WTC11 (cell line): Measurements from ENCODE around the gene SLC6A15. TPM values are rescaled to one million over a fixed set of nuclear protein-coding genes. Genes with fewer than 3 reads are reported as not detected.

Source experiments
- ATAC-seq: fragments of 200-7000 bp; cut with Tn5 transposase; 2 replicates; pipeline ENCODE4 v1.10.0; 2021; ENCODE audit warnings: mild to moderate bottlenecking, moderate library complexity
- CTCF ChIA-PET: fragments of 300-600 bp; sonication (Branson Sonifier 250); formaldehyde crosslinking; loops from one replicate; lab custom pipeline; 2021; ENCODE audit warnings: antibody characterized with exemption; lab: Charles Lee
- POLR2A ChIA-PET: fragments of 350-600 bp; sonication (Branson Sonifier 250); formaldehyde crosslinking; loops from one replicate; lab custom pipeline; 2021; ENCODE audit warnings: antibody characterized with exemption; lab: Charles Lee
- DNase-seq: peaks from one replicate; pipeline ENCODE4 v3.0.0; 2021; ENCODE audit warnings: low spot score
- H3K27ac Mint-ChIP-seq: 2 replicates; pipeline ENCODE4 v1.8.0; 2021; ENCODE audit warnings: mixed read lengths
- H3K27me3 Mint-ChIP-seq: 2 replicates; pipeline ENCODE4 v1.8.0; 2021; ENCODE audit warnings: low read depth, mild to moderate bottlenecking, moderate library complexity, mixed read lengths
- H3K36me3 Mint-ChIP-seq: 2 replicates; pipeline ENCODE4 v1.8.0; 2021; ENCODE audit warnings: mixed read lengths
- H3K4me1 Mint-ChIP-seq: 2 replicates; pipeline ENCODE4 v1.8.0; 2022; ENCODE audit warnings: mixed read lengths
- H3K4me3 Mint-ChIP-seq: 2 replicates; pipeline ENCODE4 v1.8.0; 2021; ENCODE audit warnings: mild to moderate bottlenecking, moderate library complexity, mixed read lengths
- H3K9me3 Mint-ChIP-seq: 2 replicates; pipeline ENCODE4 v1.8.0; 2021; ENCODE audit warnings: mixed read lengths
- CREB1 ChIP-seq: sonication (generic); formaldehyde crosslinking; IDR thresholded peaks from 2 replicates; pipeline ENCODE4 v1.8.0; 2023; ENCODE audit warnings: mild to moderate bottlenecking, missing genetic modification reagents
- CTCF ChIP-seq: fragments of 200-600 bp; IDR thresholded peaks from 2 replicates; pipeline ENCODE4 v1.8.0; 2022; ENCODE audit warnings: antibody characterized with exemption
- E2F5 ChIP-seq: sonication (generic); formaldehyde crosslinking; IDR thresholded peaks from 2 replicates; pipeline ENCODE4 v1.8.1; 2022; ENCODE audit warnings: mild to moderate bottlenecking, moderate library complexity, missing genetic modification reagents
- FOXP1 ChIP-seq: sonication (generic); formaldehyde crosslinking; IDR thresholded peaks from 2 replicates; pipeline ENCODE4 v1.8.0; 2022; ENCODE audit warnings: missing genetic modification reagents, mild to moderate bottlenecking, moderate library complexity, borderline replicate concordance
- GABPB1 ChIP-seq: sonication (generic); formaldehyde crosslinking; IDR thresholded peaks from 2 replicates; pipeline ENCODE4 v1.8.1; 2023; ENCODE audit warnings: mild to moderate bottlenecking, missing genetic modification reagents
- GTF2I ChIP-seq: fragments of 250-450 bp; sonication (Bioruptor Pico); conservative IDR thresholded peaks from 2 replicates; pipeline ENCODE4 v1.4.0; 2021; ENCODE audit warnings: mild to moderate bottlenecking
- JUN ChIP-seq: sonication (generic); formaldehyde crosslinking; IDR thresholded peaks from 2 replicates; pipeline ENCODE4 v1.8.0; 2023; ENCODE audit warnings: mild to moderate bottlenecking, missing genetic modification reagents
- MYBL2 ChIP-seq: sonication (generic); formaldehyde crosslinking; IDR thresholded peaks from 2 replicates; pipeline ENCODE4 v1.8.1; 2023; ENCODE audit warnings: mild to moderate bottlenecking, moderate library complexity, missing genetic modification reagents
- NR1H2 ChIP-seq: sonication (generic); formaldehyde crosslinking; IDR thresholded peaks from 2 replicates; pipeline ENCODE4 v1.9.0; 2021; ENCODE audit warnings: mild to moderate bottlenecking, moderate library complexity, missing genetic modification reagents
- OVOL2 ChIP-seq: fragments of 250-450 bp; sonication (Bioruptor Pico); IDR thresholded peaks from 2 replicates; pipeline ENCODE4 v1.9.0; 2021; ENCODE audit warnings: mild to moderate bottlenecking, borderline replicate concordance
- RELA ChIP-seq: sonication (generic); formaldehyde crosslinking; IDR thresholded peaks from 2 replicates; pipeline ENCODE4 v1.8.1; 2022; ENCODE audit warnings: missing genetic modification reagents, mild to moderate bottlenecking, borderline replicate concordance
- RORB ChIP-seq: fragments of 250-450 bp; sonication (Bioruptor Pico); IDR thresholded peaks from 2 replicates; pipeline ENCODE4 v1.9.0; 2021; ENCODE audit warnings: mild to moderate bottlenecking
- SOX15 ChIP-seq: fragments of 250-450 bp; sonication (Bioruptor Pico); IDR thresholded peaks from 2 replicates; pipeline ENCODE4 v1.9.0; 2021; ENCODE audit warnings: mild to moderate bottlenecking
- TCF7 ChIP-seq: sonication (generic); formaldehyde crosslinking; IDR thresholded peaks from 2 replicates; pipeline ENCODE4 v1.8.0; 2022; ENCODE audit warnings: mild to moderate bottlenecking, low read depth, missing genetic modification reagents, moderate library complexity
- TP53 ChIP-seq: sonication (generic); formaldehyde crosslinking; IDR thresholded peaks from 2 replicates; pipeline ENCODE4 v1.8.1; 2023; ENCODE audit warnings: mild to moderate bottlenecking, missing genetic modification reagents
- ZBTB43 ChIP-seq: sonication (generic); formaldehyde crosslinking; IDR thresholded peaks from 2 replicates; pipeline ENCODE4 v1.8.1; 2023; ENCODE audit warnings: mild to moderate bottlenecking, missing genetic modification reagents
- ZNF121 ChIP-seq: sonication (generic); formaldehyde crosslinking; IDR thresholded peaks from 2 replicates; pipeline ENCODE4 v1.8.0; 2023; ENCODE audit warnings: missing genetic modification reagents
- ZNF138 ChIP-seq: sonication (generic); formaldehyde crosslinking; conservative IDR thresholded peaks from 2 replicates; pipeline ENCODE4 v1.8.1; 2022; ENCODE audit warnings: mild to moderate bottlenecking, moderate library complexity, missing genetic modification reagents
- ZNF263 ChIP-seq: sonication (generic); formaldehyde crosslinking; IDR thresholded peaks from 2 replicates; pipeline ENCODE4 v1.8.1; 2022; ENCODE audit warnings: low read depth, mild to moderate bottlenecking, moderate library complexity, missing genetic modification reagents
- ZSCAN18 ChIP-seq: fragments of 250-450 bp; sonication (Bioruptor Pico); IDR thresholded peaks from 2 replicates; pipeline ENCODE4 v2.1.2; 2022; ENCODE audit warnings: mild to moderate bottlenecking, moderate library complexity
- total RNA-seq: library from RNA; stranded (reverse); gene quantifications from 3 replicates; pipeline ENCODE4 v1.2.3, GENCODE V29; 2021
- TF ChIP-seq, protein P1 (sequence below): sonication (generic); formaldehyde crosslinking; IDR thresholded peaks from 2 replicates; pipeline ENCODE4 v1.8.0; 2022; ENCODE audit warnings: missing genetic modification reagents
- TF ChIP-seq, protein P2 (sequence below): sonication (generic); formaldehyde crosslinking; IDR thresholded peaks from 2 replicates; pipeline ENCODE4 v1.8.1; 2022; ENCODE audit warnings: low read depth, missing genetic modification reagents, borderline replicate concordance
- TF ChIP-seq, protein P3 (sequence below): sonication (generic); formaldehyde crosslinking; IDR thresholded peaks from 2 replicates; pipeline ENCODE4 v1.8.0; 2022; ENCODE audit warnings: mild to moderate bottlenecking, missing genetic modification reagents

The SLC6A15 gene
- total RNA-seq, 1 experiment from 2014 or later: 27.0 TPM

DNA sequence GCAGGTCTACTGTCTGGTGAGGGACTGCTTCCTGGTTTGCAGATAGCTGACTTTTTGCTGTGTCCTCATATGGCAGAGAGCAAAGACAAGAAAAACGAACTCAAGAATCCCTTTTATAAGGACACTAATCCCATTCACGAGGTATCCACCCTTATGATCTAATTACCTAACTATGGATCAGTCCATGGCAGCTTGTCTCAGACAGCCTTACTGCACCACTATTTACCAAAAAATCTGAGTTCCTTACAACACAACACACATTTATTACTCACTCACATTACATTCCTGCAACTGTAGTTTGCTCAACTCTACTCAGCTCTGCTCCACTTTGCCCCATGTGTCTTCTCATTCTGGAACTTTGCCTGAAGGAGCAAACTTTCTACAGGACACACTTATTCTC is 10.1 kb upstream of the SLC6A15 start:
- TF ChIP-seq ZSCAN18 (CRISPR knock-in tag): no peak
- no peak for TF ChIP-seq FOXP1 (CRISPR knock-in tag)
- TF ChIP-seq RELA (CRISPR knock-in tag): no peak
- no peak for TF ChIP-seq ZNF138 (CRISPR knock-in tag)
- TF ChIP-seq TCF7 (CRISPR knock-in tag): no peak
- no peak for TF ChIP-seq GTF2I (CRISPR knock-in tag)
- no peak for TF ChIP-seq ZNF121 (CRISPR knock-in tag)
- no peak for TF ChIP-seq OVOL2
- TF ChIP-seq GABPB1 (CRISPR knock-in tag): no peak
- TF ChIP-seq CREB1 (CRISPR knock-in tag): no peak
- no peak for TF ChIP-seq E2F5
- TF ChIP-seq MYBL2 (CRISPR knock-in tag): no peak
- TF ChIP-seq CTCF: no peak
- TF ChIP-seq, protein P1, sequence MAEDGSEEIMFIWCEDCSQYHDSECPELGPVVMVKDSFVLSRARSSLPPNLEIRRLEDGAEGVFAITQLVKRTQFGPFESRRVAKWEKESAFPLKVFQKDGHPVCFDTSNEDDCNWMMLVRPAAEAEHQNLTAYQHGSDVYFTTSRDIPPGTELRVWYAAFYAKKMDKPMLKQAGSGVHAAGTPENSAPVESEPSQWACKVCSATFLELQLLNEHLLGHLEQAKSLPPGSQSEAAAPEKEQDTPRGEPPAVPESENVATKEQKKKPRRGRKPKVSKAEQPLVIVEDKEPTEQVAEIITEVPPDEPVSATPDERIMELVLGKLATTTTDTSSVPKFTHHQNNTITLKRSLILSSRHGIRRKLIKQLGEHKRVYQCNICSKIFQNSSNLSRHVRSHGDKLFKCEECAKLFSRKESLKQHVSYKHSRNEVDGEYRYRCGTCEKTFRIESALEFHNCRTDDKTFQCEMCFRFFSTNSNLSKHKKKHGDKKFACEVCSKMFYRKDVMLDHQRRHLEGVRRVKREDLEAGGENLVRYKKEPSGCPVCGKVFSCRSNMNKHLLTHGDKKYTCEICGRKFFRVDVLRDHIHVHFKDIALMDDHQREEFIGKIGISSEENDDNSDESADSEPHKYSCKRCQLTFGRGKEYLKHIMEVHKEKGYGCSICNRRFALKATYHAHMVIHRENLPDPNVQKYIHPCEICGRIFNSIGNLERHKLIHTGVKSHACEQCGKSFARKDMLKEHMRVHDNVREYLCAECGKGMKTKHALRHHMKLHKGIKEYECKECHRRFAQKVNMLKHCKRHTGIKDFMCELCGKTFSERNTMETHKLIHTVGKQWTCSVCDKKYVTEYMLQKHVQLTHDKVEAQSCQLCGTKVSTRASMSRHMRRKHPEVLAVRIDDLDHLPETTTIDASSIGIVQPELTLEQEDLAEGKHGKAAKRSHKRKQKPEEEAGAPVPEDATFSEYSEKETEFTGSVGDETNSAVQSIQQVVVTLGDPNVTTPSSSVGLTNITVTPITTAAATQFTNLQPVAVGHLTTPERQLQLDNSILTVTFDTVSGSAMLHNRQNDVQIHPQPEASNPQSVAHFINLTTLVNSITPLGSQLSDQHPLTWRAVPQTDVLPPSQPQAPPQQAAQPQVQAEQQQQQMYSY: no peak
- no peaks in the 10 kb centered on the region for H3K4me1 Mint-ChIP-seq
- H3K27ac Mint-ChIP-seq: no peak overlapping the region
- no peaks in the 10 kb centered on the region; the same call in 1 of the 2 replicates for H3K27me3 Mint-ChIP-seq
- no peak for DNase-seq
- CTCF ChIA-PET: no interaction called here
- POLR2A ChIA-PET: no interaction called here
- no peak overlapping the region for H3K4me3 Mint-ChIP-seq
- no peak for ATAC-seq
- no peaks in the 10 kb centered on the region for H3K36me3 Mint-ChIP-seq
- no peaks in the 10 kb centered on the region for H3K9me3 Mint-ChIP-seq

- DNase-seq (no peak), ATAC-seq (no peak)
- ChIA-PET CTCF (no interaction called here), POLR2A (no interaction called here)
- no peak overlapping the region for H3K27ac Mint-ChIP-seq
- no peak overlapping the region for H3K4me3 Mint-ChIP-seq
- H3K36me3 Mint-ChIP-seq: no peaks in the 10 kb centered on the region
- H3K27me3 Mint-ChIP-seq: no peaks in the 10 kb centered on the region; the same call in 1 of the 2 replicates
- no peaks in the 10 kb centered on the region for H3K4me1 Mint-ChIP-seq
- H3K9me3 Mint-ChIP-seq: no peaks in the 10 kb centered on the region
- no peak for TF ChIP-seq OVOL2
- no peak for TF ChIP-seq CTCF
- TF ChIP-seq ZNF263 (CRISPR knock-in tag): no peak
- TF ChIP-seq TP53 (CRISPR knock-in tag): no peak
- TF ChIP-seq RORB: no peak
- TF ChIP-seq, protein P2, sequence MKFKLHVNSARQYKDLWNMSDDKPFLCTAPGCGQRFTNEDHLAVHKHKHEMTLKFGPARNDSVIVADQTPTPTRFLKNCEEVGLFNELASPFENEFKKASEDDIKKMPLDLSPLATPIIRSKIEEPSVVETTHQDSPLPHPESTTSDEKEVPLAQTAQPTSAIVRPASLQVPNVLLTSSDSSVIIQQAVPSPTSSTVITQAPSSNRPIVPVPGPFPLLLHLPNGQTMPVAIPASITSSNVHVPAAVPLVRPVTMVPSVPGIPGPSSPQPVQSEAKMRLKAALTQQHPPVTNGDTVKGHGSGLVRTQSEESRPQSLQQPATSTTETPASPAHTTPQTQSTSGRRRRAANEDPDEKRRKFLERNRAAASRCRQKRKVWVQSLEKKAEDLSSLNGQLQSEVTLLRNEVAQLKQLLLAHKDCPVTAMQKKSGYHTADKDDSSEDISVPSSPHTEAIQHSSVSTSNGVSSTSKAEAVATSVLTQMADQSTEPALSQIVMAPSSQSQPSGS (CRISPR knock-in tag): no peak
- TF ChIP-seq JUN (CRISPR knock-in tag): no peak
- TF ChIP-seq NR1H2 (CRISPR knock-in tag): no peak
- no peak for TF ChIP-seq ZBTB43 (CRISPR knock-in tag)
- TF ChIP-seq, protein P3, sequence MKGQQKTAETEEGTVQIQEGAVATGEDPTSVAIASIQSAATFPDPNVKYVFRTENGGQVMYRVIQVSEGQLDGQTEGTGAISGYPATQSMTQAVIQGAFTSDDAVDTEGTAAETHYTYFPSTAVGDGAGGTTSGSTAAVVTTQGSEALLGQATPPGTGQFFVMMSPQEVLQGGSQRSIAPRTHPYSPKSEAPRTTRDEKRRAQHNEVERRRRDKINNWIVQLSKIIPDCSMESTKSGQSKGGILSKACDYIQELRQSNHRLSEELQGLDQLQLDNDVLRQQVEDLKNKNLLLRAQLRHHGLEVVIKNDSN (CRISPR knock-in tag): no peak
- no peak for TF ChIP-seq SOX15 (CRISPR knock-in tag)
Observed at GRCh38 chr12:84920331-84920730, 7.7 kb upstream of the SLC6A15 start.
